Dermis microvascular lymphatic vessel endothelial cell (primary cell): ENCODE results near the gene DAZL. TPM values are rescaled to one million over a fixed set of nuclear protein-coding genes. Genes with fewer than 3 reads are reported as not detected.

ENCODE experiments used
- DNase-seq, 2 donors: peaks; one replicate each; pipeline versions ENCODE4 v3.0.0 to v3.0.0-alpha.2; 2010; ENCODE audit warnings: low read depth in 2 of 2
- total RNA-seq: library from RNA; depleted of rRNA; stranded (reverse); fragments of >200 nt; gene quantifications from 2 replicates; pipeline ENCODE4 v1.2.1, GENCODE V29; 2014

The DAZL gene
- total RNA-seq, 1 donor from 2014 or later: not detected

DNA sequence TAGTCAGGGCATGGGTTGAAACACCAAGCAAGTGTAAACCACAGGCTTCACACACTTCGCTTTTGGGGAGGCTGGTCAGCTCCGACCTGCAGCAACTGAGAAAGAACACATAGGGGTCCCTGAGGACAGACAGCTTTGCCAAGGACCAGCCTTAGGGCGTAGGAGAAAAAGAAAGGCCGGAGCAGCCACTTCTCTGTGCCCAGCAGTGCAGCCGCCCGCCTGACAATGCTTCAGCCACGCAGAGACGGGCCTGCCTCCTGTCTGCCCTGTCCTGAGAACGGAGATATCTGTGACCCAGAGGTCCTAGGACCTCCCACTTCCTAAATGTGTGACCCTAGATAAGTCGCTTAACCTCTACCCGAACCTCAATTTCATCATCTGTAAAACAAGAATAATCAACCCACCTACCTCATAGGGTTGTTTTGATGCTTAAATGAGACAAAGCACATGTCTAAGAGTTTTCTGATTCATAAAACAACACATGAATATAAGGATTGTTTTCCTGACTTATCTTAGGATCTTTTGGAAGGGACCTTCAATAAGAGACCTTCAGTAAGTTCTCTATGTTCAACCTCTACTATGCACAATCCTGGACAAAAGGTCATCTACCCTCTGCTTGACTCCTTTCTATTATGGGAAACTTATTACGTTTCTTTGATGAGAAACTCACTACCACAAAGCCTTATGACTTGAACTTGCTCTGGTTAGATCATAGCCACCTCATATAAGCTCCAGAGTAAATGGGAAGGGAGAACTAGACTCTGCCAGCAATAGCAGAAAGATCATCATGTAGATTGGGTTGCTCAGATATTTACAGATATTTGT is 58.8 kb downstream of the DAZL start:
- DNase-seq: no peak

DNA sequence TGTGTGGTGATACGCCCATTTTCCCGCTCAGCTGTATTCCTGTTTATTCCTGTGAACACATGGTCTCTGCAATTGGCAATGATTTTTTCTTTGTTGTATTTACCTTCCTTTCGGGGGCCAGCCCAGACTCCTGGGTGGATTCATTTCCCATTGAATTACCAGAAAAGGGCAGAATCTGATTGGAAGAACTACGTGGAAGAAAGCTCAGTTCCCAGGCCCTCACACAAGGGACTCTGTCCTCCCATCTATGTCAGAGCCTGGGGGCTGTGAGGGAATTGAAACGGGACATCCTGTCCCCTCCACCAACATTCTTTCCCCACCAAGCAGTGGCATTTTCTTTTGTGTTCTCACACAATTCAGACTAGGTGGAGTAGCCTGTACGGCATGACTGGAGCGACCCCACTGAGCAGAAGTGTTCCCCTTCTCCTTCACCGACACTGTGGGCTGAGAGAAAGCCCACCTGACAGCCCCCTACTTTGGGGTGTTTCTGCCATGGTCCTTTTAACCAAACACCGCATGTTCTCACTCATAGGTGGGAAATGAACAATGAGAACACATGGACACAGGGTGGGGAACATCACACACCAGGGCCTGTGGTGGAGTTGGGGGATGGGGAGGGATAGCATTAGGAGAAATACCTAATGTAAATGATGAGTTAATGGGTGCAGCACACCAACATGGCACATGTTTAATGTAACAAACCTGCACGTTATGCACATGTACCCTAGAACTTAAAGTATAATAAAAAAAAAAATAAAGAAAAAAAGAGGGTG is 59.6 kb downstream of the DAZL start:
- DNase-seq: no peak

DNA sequence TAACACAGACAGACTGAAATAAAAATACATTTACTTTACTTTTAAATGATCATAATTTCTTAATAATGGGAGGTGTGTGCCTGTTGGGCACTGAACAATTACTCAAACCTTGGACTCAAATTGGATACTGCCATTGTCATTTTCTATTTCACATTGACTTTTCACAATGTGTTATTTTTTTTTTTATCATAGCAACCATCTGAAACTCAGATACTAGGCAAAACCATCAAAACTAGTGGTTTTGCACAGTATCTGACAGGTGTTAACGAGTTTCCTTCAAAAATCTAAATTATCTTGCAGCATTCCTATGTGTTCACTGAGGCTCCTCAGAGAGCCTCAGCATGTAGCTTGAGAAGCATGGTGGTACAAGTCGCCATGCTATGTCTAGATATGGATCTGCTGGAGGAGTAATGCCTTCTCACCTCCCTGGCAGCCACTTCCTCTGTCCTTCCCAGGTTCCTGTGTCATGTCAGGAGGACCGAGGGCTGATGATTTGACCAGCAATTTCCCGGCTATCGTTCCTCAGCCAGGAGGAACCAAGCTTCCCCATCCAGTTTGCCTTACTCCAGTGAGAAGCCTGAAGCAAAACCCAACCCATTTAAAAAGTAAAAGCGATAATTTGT is 61.9 kb downstream of the DAZL start:
- DNase-seq: no peak

DNA sequence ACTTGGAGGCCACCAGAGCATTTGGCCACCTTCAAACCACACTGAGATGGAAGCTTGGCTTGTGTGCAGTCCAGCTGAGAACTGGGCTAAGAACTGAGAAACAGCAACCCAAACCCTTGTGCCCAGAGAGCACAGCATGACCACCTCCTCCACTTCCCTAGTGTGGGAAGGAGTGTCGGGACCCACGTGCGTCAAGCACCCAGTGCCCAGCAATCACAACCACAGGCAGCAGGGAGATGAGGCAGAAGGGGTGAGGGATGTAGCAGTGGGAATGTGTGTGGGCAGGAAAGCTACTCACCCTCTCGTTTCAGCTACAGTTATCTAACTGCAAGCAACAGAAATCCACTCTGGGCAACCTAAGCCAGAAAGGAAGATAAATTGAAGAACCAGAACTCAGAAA is 66.7 kb downstream of the DAZL start:
- DNase-seq: no peak

DNA sequence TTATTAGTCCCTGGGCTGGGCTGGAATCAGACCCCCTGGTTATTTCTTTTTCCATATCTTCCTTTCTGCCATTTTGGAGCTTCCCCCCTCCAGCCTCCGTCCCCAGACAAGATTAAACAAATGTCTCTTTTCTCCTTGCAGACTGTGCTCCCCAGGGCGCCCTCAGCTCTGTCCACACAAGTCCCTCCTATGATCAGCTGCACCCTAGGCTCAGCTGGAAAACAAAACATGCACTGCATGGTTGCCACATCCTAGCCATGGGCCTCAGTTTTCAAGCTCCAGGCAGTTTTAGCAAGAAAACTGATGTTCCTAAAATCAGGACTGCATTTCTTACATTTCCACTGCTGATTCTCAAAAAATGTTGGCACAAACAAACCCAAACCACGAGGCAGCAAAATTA is 68.2 kb downstream of the DAZL start:
- no peak for DNase-seq

Other genes starting within 250 kb of the DAZL start
- gene RFTN1, start 91.7 kb downstream of the DAZL start, total RNA-seq: 19.3 and 29.0 TPM in 2 replicates